Central memory CD4-positive, alpha-beta T cell (primary cell): ENCODE results near the gene TENM4.

Experiments
- DNase-seq: peaks from one replicate; pipeline ENCODE4 v3.0.0; 2022

Gene TENM4

GRCh38 chr11:78606667-78607066 is 834.2 kb downstream of the TENM4 start:
- no peak for DNase-seq

GRCh38 chr11:78605296-78605695 is 835.5 kb downstream of the TENM4 start:
- DNase-seq, result no peak

GRCh38 chr11:78603792-78604191 is 837.0 kb downstream of the TENM4 start:
- no peak for DNase-seq
